GM18502 (cell line): ENCODE results near the gene MMEL1.
"Not testable (repeated sequence)": the region's sequence is repeated elsewhere in the genome, so short reads cannot be mapped to it uniquely, and the experiment has no call there.

Experiments
- ATAC-seq: cut with Tn5 transposase; IDR thresholded peaks from one replicate; pipeline ENCODE4 v1.9.1; 2021; ENCODE audit warnings: mild to moderate bottlenecking; ENCODE audit not compliant: unreplicated experiment, poor library complexity

Gene MMEL1

GRCh38 chr1:2628933-2629626 is 3.7 kb downstream of the MMEL1 start:
- no peak for ATAC-seq

- ATAC-seq: no peak
Observed at GRCh38 chr1:2628191-2628932, 4.5 kb downstream of the MMEL1 start.

GRCh38 chr1:2627746-2628145 is 5.1 kb downstream of the MMEL1 start:
- no peak for ATAC-seq

GRCh38 chr1:2625748-2626147 is 7.1 kb downstream of the MMEL1 start:
- not testable (repeated sequence) for ATAC-seq

GRCh38 chr1:2625311-2625710 is 7.5 kb downstream of the MMEL1 start:
- no peak for ATAC-seq

- ATAC-seq: no peak
Observed at GRCh38 chr1:2624735-2625300, 8.0 kb downstream of the MMEL1 start.

GRCh38 chr1:2623571-2624337 is 9.1 kb downstream of the MMEL1 start:
- no peak for ATAC-seq

- no peak for ATAC-seq
Observed at GRCh38 chr1:2617971-2618470, 14.8 kb downstream of the MMEL1 start.

- ATAC-seq: no peak
Observed at GRCh38 chr1:2614145-2614544, 18.7 kb downstream of the MMEL1 start.

- no peak for ATAC-seq
Observed at GRCh38 chr1:2612591-2613365, 20.0 kb downstream of the MMEL1 start.

GRCh38 chr1:2611621-2612437 is 21.0 kb downstream of the MMEL1 start:
- ATAC-seq: no peak

GRCh38 chr1:2611031-2611501 is 21.8 kb downstream of the MMEL1 start:
- ATAC-seq: no peak

- ATAC-seq: no peak
Observed at GRCh38 chr1:2610036-2610959, 22.5 kb downstream of the MMEL1 start.

GRCh38 chr1:2609319-2610035 is 23.3 kb downstream of the MMEL1 start:
- no peak for ATAC-seq

- no peak for ATAC-seq
Observed at GRCh38 chr1:2607641-2608091, 25.1 kb downstream of the MMEL1 start.

- ATAC-seq: no peak
Observed at GRCh38 chr1:2606881-2607621, 25.8 kb downstream of the MMEL1 start.
